ENCODE measurements around the gene SOAT2. TPM values are rescaled to one million over a fixed set of nuclear protein-coding genes. Genes with fewer than 3 reads are reported as not detected.
"Not testable (repeated sequence)": the region's sequence is repeated elsewhere in the genome, so short reads cannot be mapped to it uniquely, and the experiment has no call there.

Gene SOAT2
- total and polyA plus RNA-seq, 4 experiments from 2014 or later, result 0.20 to 0.85 (median 0.34) TPM

GRCh38 chr12:53090554-53090953 lies 12.7 kb upstream of the SOAT2 start:
- ChIA-PET POLR2A (ENCODE audit: partially characterized antibody) (no interaction called here), CTCF (ENCODE audit: partially characterized antibody) (interaction anchor here (0.7 to 14.7 kb wide), 3 partner anchors 9 to 16 kb away, joined by 3 to 511 read pairs (median 3); partner anchors contain the start of genes SOAT2 and SPRYD3)
- Histone ChIP-seq H3K4me1 (ENCODE audit: insufficient read depth, low read length) (peaks cover 4% of the 10 kb centered on the region), H3K4me3 (ENCODE audit: low read length in 2 of 2) (no peak overlapping the region), H3K27ac (ENCODE audit: low read depth, low read length) (no peak overlapping the region), H3K27me3 (ENCODE audit: insufficient read depth, low read length) (no peaks in the 10 kb centered on the region), H3K36me3 (ENCODE audit: insufficient read depth, low read length) (no peaks in the 10 kb centered on the region), H3K9me3 (ENCODE audit: control insufficient read depth in 1 of 2, low read length in 2 of 2) (no peaks in the 10 kb centered on the region)
- intact Hi-C loops (cut with micrococcal nuclease), result no loop called here
- Mint-ChIP-seq H3K4me1 (peaks cover 0 to 1% (median 0%) of the 10 kb centered on the region in 4 donors), H3K36me3 (no peaks in the 10 kb centered on the region), H3K27me3 (peaks cover 2 to 17% of the 10 kb centered on the region in 2 donors), H3K27ac (no peak overlapping the region), H3K9me3 (no peaks in the 10 kb centered on the region), H3K4me3 (no peak overlapping the region)
- DNase-seq, result no peak

- no peaks in the 10 kb centered on the region for H3K36me3 Mint-ChIP-seq
- no peaks in the 10 kb centered on the region for H3K9me3 Mint-ChIP-seq
- peaks cover 0 to 6% (median under 1%) of the 10 kb centered on the region in 4 donors for H3K4me1 Mint-ChIP-seq
- H3K27me3 ChIP-seq (ENCODE audit: insufficient read depth, low read length), result no peaks in the 10 kb centered on the region
- H3K36me3 ChIP-seq (ENCODE audit: insufficient read depth, low read length), result no peaks in the 10 kb centered on the region
- peaks cover 4% of the 10 kb centered on the region for H3K4me1 ChIP-seq (ENCODE audit: insufficient read depth, low read length)
- intact Hi-C loops (cut with micrococcal nuclease), result no loop called here
- no peak for DNase-seq
- no peak overlapping the region for H3K4me3 ChIP-seq (ENCODE audit: low read length in 2 of 2)
- no peak overlapping the region for H3K27ac ChIP-seq (ENCODE audit: low read depth, low read length)
- peak overlapping the region in 1 of 7 donors; percentile 17 for H3K27ac Mint-ChIP-seq
- POLR2A ChIA-PET (ENCODE audit: partially characterized antibody), result interaction anchor here (1.4 kb wide), 1 partner anchor 12 kb away, joined by 3 read pairs; the partner anchor contains the start of gene SPRYD3
- CTCF ChIA-PET (ENCODE audit: partially characterized antibody), result interaction anchor here (1.2 to 14.7 kb wide), 3 partner anchors 11 to 35 kb away, joined by 3 to 511 read pairs (median 3); partner anchors contain the start of gene SPRYD3
- no peaks in the 10 kb centered on the region for H3K9me3 ChIP-seq (ENCODE audit: control insufficient read depth in 1 of 2, low read length in 2 of 2)
- peaks cover 2 to 13% of the 10 kb centered on the region in 2 donors for H3K27me3 Mint-ChIP-seq
- peak overlapping the region in 2 of 8 donors; percentile 1 to 6 for H3K4me3 Mint-ChIP-seq
These were observed 11.5 kb upstream of the SOAT2 start for GRCh38 chr12:53091756-53092155.

GRCh38 chr12:53093777-53094393 lies 9.4 kb upstream of the SOAT2 start:
- Histone ChIP-seq H3K9me3 (ENCODE audit: control insufficient read depth in 1 of 2, low read length in 2 of 2) (no peaks in the 10 kb centered on the region), H3K27ac (ENCODE audit: low read depth, low read length) (no peak overlapping the region), H3K36me3 (ENCODE audit: insufficient read depth, low read length) (no peaks in the 10 kb centered on the region), H3K4me1 (ENCODE audit: insufficient read depth, low read length) (peaks cover 23% of the 10 kb centered on the region), H3K4me3 (ENCODE audit: low read length in 2 of 2) (no peak overlapping the region), H3K27me3 (ENCODE audit: insufficient read depth, low read length) (no peaks in the 10 kb centered on the region)
- peaks cover 12 to 24% (median 15%) of the 10 kb centered on the region in 4 donors for H3K4me1 Mint-ChIP-seq
- no peaks in the 10 kb centered on the region for H3K36me3 Mint-ChIP-seq
- H3K27ac Mint-ChIP-seq, result peak overlapping the region in 1 of 7 donors; percentile 37
- ChIA-PET POLR2A (ENCODE audit: partially characterized antibody) (interaction anchor here (2.0 kb wide), 1 partner anchor 14 kb away, joined by 8 read pairs; the partner anchor contains the start of gene SPRYD3), CTCF (ENCODE audit: partially characterized antibody) (interaction anchor here (14.7 kb wide), 1 partner anchor 20 kb away, joined by 511 read pairs; the partner anchor contains the start of gene SPRYD3)
- H3K9me3 Mint-ChIP-seq, result no peaks in the 10 kb centered on the region
- H3K27me3 Mint-ChIP-seq, result peaks cover 0 to 3% of the 10 kb centered on the region in 2 donors
- no peak for DNase-seq
- intact Hi-C loops (cut with micrococcal nuclease), result no loop called here
- H3K4me3 Mint-ChIP-seq, result peak overlapping the region in 1 of 8 donors; percentile 45

GRCh38 chr12:53094394-53094787 lies 8.9 kb upstream of the SOAT2 start:
- no peaks in the 10 kb centered on the region for H3K9me3 Mint-ChIP-seq
- intact Hi-C loops (cut with micrococcal nuclease), result no loop called here
- ChIA-PET CTCF (ENCODE audit: partially characterized antibody) (interaction anchor here (14.7 kb wide), 1 partner anchor 20 kb away, joined by 511 read pairs; the partner anchor contains the start of gene SPRYD3), POLR2A (ENCODE audit: partially characterized antibody) (interaction anchor here (2.0 kb wide), 1 partner anchor 15 kb away, joined by 8 read pairs; the partner anchor contains the start of gene SPRYD3)
- Histone ChIP-seq H3K36me3 (ENCODE audit: insufficient read depth, low read length) (no peaks in the 10 kb centered on the region), H3K4me3 (ENCODE audit: low read length in 2 of 2) (no peak overlapping the region), H3K27ac (ENCODE audit: low read depth, low read length) (no peak overlapping the region), H3K4me1 (ENCODE audit: insufficient read depth, low read length) (peaks cover 28% of the 10 kb centered on the region), H3K9me3 (ENCODE audit: control insufficient read depth in 1 of 2, low read length in 2 of 2) (no peaks in the 10 kb centered on the region), H3K27me3 (ENCODE audit: insufficient read depth, low read length) (no peaks in the 10 kb centered on the region)
- no peak overlapping the region for H3K27ac Mint-ChIP-seq
- H3K4me1 Mint-ChIP-seq, result peaks cover 17 to 29% (median 20%) of the 10 kb centered on the region in 4 donors
- no peaks in the 10 kb centered on the region for H3K36me3 Mint-ChIP-seq
- H3K4me3 Mint-ChIP-seq, result peak overlapping the region in 1 of 8 donors; percentile 45
- no peak for DNase-seq
- peaks cover 0 to 2% of the 10 kb centered on the region in 2 donors for H3K27me3 Mint-ChIP-seq

GRCh38 chr12:53094796-53095595 lies 8.3 kb upstream of the SOAT2 start:
- H3K36me3 ChIP-seq (ENCODE audit: insufficient read depth, low read length); H3K27me3 ChIP-seq (ENCODE audit: insufficient read depth, low read length); DNase-seq; H3K9me3 ChIP-seq (ENCODE audit: control insufficient read depth in 1 of 2, low read length in 2 of 2); H3K27ac ChIP-seq (ENCODE audit: low read depth, low read length); H3K27me3 Mint-ChIP-seq; H3K9me3 Mint-ChIP-seq; H3K4me3 ChIP-seq (ENCODE audit: low read length in 2 of 2); H3K36me3 Mint-ChIP-seq: not testable (repeated sequence)
- peak overlapping the region in 1 of 7 donors; percentile 18 for H3K27ac Mint-ChIP-seq
- peaks cover 29% of the 10 kb centered on the region for H3K4me1 ChIP-seq (ENCODE audit: insufficient read depth, low read length)
- POLR2A ChIA-PET (ENCODE audit: partially characterized antibody), result interaction anchor here (2.0 kb wide), 1 partner anchor 15 kb away, joined by 8 read pairs; the partner anchor contains the start of gene SPRYD3
- H3K4me3 Mint-ChIP-seq, result peak overlapping the region in 2 of 8 donors; percentile 66 to 71
- H3K4me1 Mint-ChIP-seq, result peaks cover 17 to 32% (median 21%) of the 10 kb centered on the region in 4 donors
- CTCF ChIA-PET (ENCODE audit: partially characterized antibody), result interaction anchor here (14.7 kb wide), 1 partner anchor 21 kb away, joined by 511 read pairs; the partner anchor contains the start of gene SPRYD3
- intact Hi-C loops (cut with micrococcal nuclease), result loop anchor here (5.0 kb wide), 1 partner anchor 43 kb away; the partner anchor contains the start of gene TNS2

- H3K4me3 Mint-ChIP-seq, result peak overlapping the region in 2 of 8 donors; percentile 66 to 71
- not testable (repeated sequence) for H3K27me3 Mint-ChIP-seq
These were observed 7.7 kb upstream of the SOAT2 start for GRCh38 chr12:53095596-53095895.

More at GRCh38 chr12:53095596-53095895, 7.7 kb upstream of the SOAT2 start:
- H3K27me3 ChIP-seq (ENCODE audit: insufficient read depth, low read length); DNase-seq; H3K4me3 ChIP-seq (ENCODE audit: low read length in 2 of 2); H3K36me3 Mint-ChIP-seq; H3K9me3 Mint-ChIP-seq; H3K36me3 ChIP-seq (ENCODE audit: insufficient read depth, low read length); H3K27ac ChIP-seq (ENCODE audit: low read depth, low read length); H3K9me3 ChIP-seq (ENCODE audit: control insufficient read depth in 1 of 2, low read length in 2 of 2); POLR2A ChIA-PET (ENCODE audit: partially characterized antibody): not testable (repeated sequence)
- intact Hi-C loops (cut with micrococcal nuclease), result loop anchor here (5.0 kb wide), 1 partner anchor 43 kb away; the partner anchor contains the start of gene TNS2
- peak overlapping the region in 1 of 7 donors; percentile 18 for H3K27ac Mint-ChIP-seq
- H3K4me1 ChIP-seq (ENCODE audit: insufficient read depth, low read length), result peaks cover 29% of the 10 kb centered on the region
- peaks cover 20 to 32% (median 23%) of the 10 kb centered on the region in 4 donors for H3K4me1 Mint-ChIP-seq
- CTCF ChIA-PET (ENCODE audit: partially characterized antibody), result interaction anchor here (14.7 kb wide), 1 partner anchor 21 kb away, joined by 511 read pairs; the partner anchor contains the start of gene SPRYD3
